IMR-90 (cell line): ENCODE data around the gene PDCD11. TPM values are rescaled to one million over a fixed set of nuclear protein-coding genes. Genes with fewer than 3 reads are reported as not detected.

Source experiments
- ATAC-seq: fragments of 200-7000 bp; cut with Tn5 transposase; 2 replicates; pipeline ENCODE4 v1.9.1; 2020; ENCODE audit warnings: low read depth, mild to moderate bottlenecking, moderate library complexity
- BruUV-seq: library from RNA; stranded (reverse); fragments of 400-500 nt; replicated peaks from 2 replicates; lab custom pipeline; 2021; lab: Mats Ljungman, UMichigan
- CTCF ChIA-PET: fragments of 300-600 bp; formaldehyde crosslinking; extraction: SDS; loops from one replicate; lab custom pipeline; 2021; ENCODE audit warnings: antibody characterized with exemption; lab: Yijun Ruan, JAX
- POLR2A ChIA-PET: fragments of 300-600 bp; sonication (Branson Sonifier 250); formaldehyde crosslinking; loops from one replicate; lab custom pipeline; 2022; ENCODE audit warnings: antibody characterized with exemption; ENCODE audit not compliant: unreplicated experiment; lab: Charles Lee
- DNase-seq: peaks from one replicate; pipeline ENCODE4 v3.0.0; 2013
- H2AFZ ChIP-seq: replicated peaks from 2 replicates; pipeline ENCODE3; 2013; ENCODE audit warnings: low read length, mild to moderate bottlenecking; ENCODE audit not compliant: poor library complexity
- H2AK5ac ChIP-seq: 2 replicates; pipeline ENCODE4 v1.6.1; 2013; ENCODE audit warnings: low read depth, low read length, inconsistent platforms
- H2AK9ac ChIP-seq: replicated peaks from 2 replicates; pipeline ENCODE3; 2013; ENCODE audit warnings: mild to moderate bottlenecking, low read depth, low read length, moderate library complexity; ENCODE audit not compliant: poor library complexity
- H2BK120ac ChIP-seq: 2 replicates; pipeline ENCODE4 v1.6.1; 2013; ENCODE audit warnings: low read depth, low read length, inconsistent platforms
- H2BK15ac ChIP-seq: 3 replicates; pipeline ENCODE4 v1.6.1; 2013; ENCODE audit warnings: low read depth, low read length, inconsistent platforms
- H2BK20ac ChIP-seq: 2 replicates; pipeline ENCODE4 v1.6.1; 2013; ENCODE audit warnings: low read depth, mild to moderate bottlenecking, inconsistent platforms, low read length, moderate library complexity
- H2BK5ac ChIP-seq: 2 replicates; pipeline ENCODE4 v1.6.1; 2013; ENCODE audit warnings: mild to moderate bottlenecking, low read depth, low read length, inconsistent platforms; ENCODE audit not compliant: poor library complexity, severe bottlenecking
- H3K14ac ChIP-seq: replicated peaks from 2 replicates; pipeline ENCODE4 v1.6.1; 2013; ENCODE audit warnings: low read depth, low read length, inconsistent platforms
- H3K18ac ChIP-seq: 2 replicates; pipeline ENCODE4 v1.6.1; 2013; ENCODE audit warnings: low read depth, low read length, control low read depth
- H3K23ac ChIP-seq: 2 replicates; pipeline ENCODE4 v1.6.1; 2013; ENCODE audit warnings: low read depth, low read length, inconsistent platforms
- H3K27ac ChIP-seq: 2 replicates; pipeline ENCODE4 v1.5.1; 2013; ENCODE audit warnings: mild to moderate bottlenecking, control low read depth, low read length; ENCODE audit not compliant: insufficient read depth
- H3K27me3 ChIP-seq: 2 replicates; pipeline ENCODE4 v1.6.1; 2013; ENCODE audit warnings: low read length; ENCODE audit not compliant: control insufficient read depth, insufficient read depth
- H3K36me3 ChIP-seq: 2 replicates; pipeline ENCODE4 v1.6.1; 2013; ENCODE audit warnings: low read length, mixed read lengths; ENCODE audit not compliant: control insufficient read depth, insufficient read depth
- H3K4ac ChIP-seq: 2 replicates; pipeline ENCODE4 v1.6.1; 2013; ENCODE audit warnings: low read depth, low read length, inconsistent platforms
- H3K4me1 ChIP-seq: 2 replicates; pipeline ENCODE4 v1.6.1; 2013; ENCODE audit warnings: low read length, mixed read lengths; ENCODE audit not compliant: control insufficient read depth, insufficient read depth
- H3K4me2 ChIP-seq: 2 replicates; pipeline ENCODE4 v1.6.1; 2013; ENCODE audit warnings: low read depth, mild to moderate bottlenecking, control low read depth, low read length, moderate library complexity
- H3K4me3 ChIP-seq: 2 replicates; pipeline ENCODE4 v1.5.1; 2013; ENCODE audit warnings: low read depth, mild to moderate bottlenecking, control low read depth, low read length, moderate library complexity; ENCODE audit not compliant: insufficient read depth
- H3K56ac ChIP-seq: 2 replicates; pipeline ENCODE4 v1.6.1; 2013; ENCODE audit warnings: low read length, inconsistent platforms; ENCODE audit not compliant: insufficient read depth; ENCODE audit errors: extremely low read depth
- H3K79me1 ChIP-seq, 2 experiments: 2 replicates each; pipeline ENCODE4 v1.6.1; 2013; ENCODE audit warnings: low read length in 2 of 2, inconsistent platforms in 1 of 2, low read depth in 1 of 2
- H3K9ac ChIP-seq: 2 replicates; pipeline ENCODE4 v1.6.1; 2013; ENCODE audit warnings: low read depth, low read length, control low read depth
- H3K9me1 ChIP-seq: 2 replicates; pipeline ENCODE4 v1.6.1; 2013; ENCODE audit warnings: low read length, inconsistent platforms; ENCODE audit not compliant: insufficient read depth
- H3K9me3 ChIP-seq: 2 replicates; pipeline ENCODE4 v1.6.1; 2013; ENCODE audit warnings: low read length; ENCODE audit not compliant: control insufficient read depth, insufficient read depth
- H4K20me1 ChIP-seq: 2 replicates; pipeline ENCODE4 v1.6.1; 2013; ENCODE audit warnings: low read length, inconsistent platforms; ENCODE audit not compliant: insufficient read depth
- H4K5ac ChIP-seq: 2 replicates; pipeline ENCODE4 v1.6.1; 2013; ENCODE audit warnings: mild to moderate bottlenecking, low read depth, low read length, control low read depth
- H4K8ac ChIP-seq, 2 experiments: 2 replicates each; pipeline ENCODE4 v1.6.1; 2013; ENCODE audit warnings: low read depth in 2 of 2, low read length in 2 of 2, control low read depth in 1 of 2, inconsistent platforms in 1 of 2
- H4K91ac ChIP-seq: 2 replicates; pipeline ENCODE4 v1.6.1; 2013; ENCODE audit warnings: low read depth, low read length, inconsistent platforms; ENCODE audit not compliant: insufficient read depth
- POLR2A ChIP-seq: IDR thresholded peaks from 2 replicates; pipeline ENCODE4 v1.6.1; 2012; ENCODE audit warnings: mild to moderate bottlenecking, low read depth, low read length
- WGBS, 2 experiments: methylation state at CpG; one replicate each; pipeline versions ENCODE4 v1.1.5 to v1.1.7; 2013; ENCODE audit warnings: missing lambda C conversion rate in 2 of 2; ENCODE audit not compliant: insufficient read length in 1 of 2; ENCODE audit errors: extremely low coverage in 2 of 2; 5-methylcytosine and 5-hydroxymethylcytosine counted together
- dilution Hi-C: fragments of 300-500 bp; cut with HindIII; formaldehyde crosslinking; loops from one replicate; pipeline ENCODE4 v1.14.3; 2018; ENCODE audit warnings: low sequenced_read_pairs; ENCODE audit not compliant: unreplicated experiment
- in situ Hi-C: fragments of 300-500 bp; cut with MboI; formaldehyde crosslinking; loops from 3 replicates; pipeline ENCODE4 v1.14.3; 2019; ENCODE audit warnings: low sequenced_read_pairs, inconsistent platforms, mixed read lengths
- intact Hi-C: fragments of 100-400 bp; cut with micrococcal nuclease; formaldehyde crosslinking; loops from 2 replicates; pipeline ENCODE4 v1.10.0; 2022
- polyA plus RNA-seq, 3 experiments: library from polyadenylated mRNA; depleted of rRNA; stranded (reverse); fragments of >200 nt; gene quantifications; 2 replicates each; pipeline ENCODE4 v1.2.3, GENCODE V29; 2012; ENCODE audit warnings: low replicate concordance in 1 of 3
- total RNA-seq: library from RNA; depleted of rRNA; stranded (reverse); fragments of >200 nt; gene quantifications from 2 replicates; pipeline ENCODE4 v1.2.3, GENCODE V29; 2012

PDCD11 gene
- total and polyA plus RNA-seq, 2 of the 4 experiments (the other 2 are of a cell fraction), result 20.4 to 56.8 TPM

DNA sequence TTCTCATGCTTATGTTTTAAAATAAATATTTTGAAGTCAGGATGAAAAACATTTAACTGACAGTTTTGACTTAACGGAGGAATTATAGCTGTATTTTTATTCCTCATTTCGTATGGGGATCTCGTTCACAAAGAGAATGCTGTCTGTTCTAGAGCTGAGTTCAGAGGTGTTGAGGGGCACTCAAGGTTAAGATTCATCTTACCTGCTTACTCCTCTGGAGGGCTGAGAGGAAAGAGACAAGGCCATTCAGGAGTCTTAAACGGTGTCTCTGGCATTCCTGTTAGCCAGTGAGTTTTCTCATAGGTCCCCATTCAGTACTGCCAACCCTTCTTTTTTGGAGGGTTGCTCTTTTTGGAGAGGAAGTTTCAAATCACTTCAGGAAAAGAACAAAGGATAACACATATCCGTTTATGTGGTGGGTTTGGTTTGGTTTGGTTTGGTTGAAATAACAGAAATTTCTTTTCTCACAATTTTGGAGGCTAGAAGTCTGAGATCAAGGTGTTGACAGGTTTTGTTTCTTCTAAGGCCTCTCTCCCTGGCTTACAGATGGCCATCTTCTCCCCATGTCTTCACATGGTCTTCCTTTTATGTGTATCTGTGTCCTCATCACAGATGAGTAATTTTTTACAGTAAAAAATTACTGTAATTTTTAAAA, 32.7 kb downstream of the PDCD11 start:
- no peaks in the 10 kb centered on the region for H3K4me1 ChIP-seq
- CTCF ChIA-PET, result no interaction called here
- no peak overlapping the region for H3K56ac ChIP-seq
- intact Hi-C loops, result no loop called here
- H3K9ac ChIP-seq, result no peak overlapping the region
- peaks cover 3 to 9% of the 10 kb centered on the region in 2 experiments; a peak in 2 of 4 replicates for H3K79me1 ChIP-seq
- no TSS peak for BruUV-seq
- H2BK15ac ChIP-seq, result no peak overlapping the region
- H2AFZ ChIP-seq, result no peak overlapping the region
- no peak overlapping the region for H3K4me3 ChIP-seq
- no peak overlapping the region for H3K27ac ChIP-seq
- H3K36me3 ChIP-seq, result peaks cover 44% of the 10 kb centered on the region
- no peak overlapping the region for H3K4me2 ChIP-seq
- no peak overlapping the region for H4K91ac ChIP-seq
- H3K27me3 ChIP-seq, result no peaks in the 10 kb centered on the region
- TF ChIP-seq POLR2A, result no peak
- H4K5ac ChIP-seq, result no peak overlapping the region
- H3K23ac ChIP-seq, result no peak overlapping the region
- no peak overlapping the region for H3K14ac ChIP-seq
- H3K9me3 ChIP-seq, result no peaks in the 10 kb centered on the region
- ATAC-seq, result no peak
- H4K8ac ChIP-seq, result no peak overlapping the region
- no peak overlapping the region for H3K18ac ChIP-seq
- no peaks in the 10 kb centered on the region for H3K9me1 ChIP-seq
- no peak for DNase-seq
- no peak overlapping the region for H2BK20ac ChIP-seq
- no peak overlapping the region for H3K4ac ChIP-seq
- H4K20me1 ChIP-seq, result no peaks in the 10 kb centered on the region
- in situ Hi-C loops, result no loop called here
- no peak overlapping the region for H2BK120ac ChIP-seq
- POLR2A ChIA-PET, result no interaction called here
- dilution Hi-C loops, result no loop called here
- no peak overlapping the region for H2BK5ac ChIP-seq
- H2AK5ac ChIP-seq, result no peak overlapping the region
- WGBS, 2 experiments, result no CpG with 5 or more reads among the region's 5 CpGs
- no peak overlapping the region for H2AK9ac ChIP-seq
